Eye (tissue), 1 donor: ENCODE data around the gene PDE6A.

Source experiments
- DNase-seq: peaks from one replicate; pipeline ENCODE4 v3.0.0-alpha.2; 2015

Gene PDE6A

DNA sequence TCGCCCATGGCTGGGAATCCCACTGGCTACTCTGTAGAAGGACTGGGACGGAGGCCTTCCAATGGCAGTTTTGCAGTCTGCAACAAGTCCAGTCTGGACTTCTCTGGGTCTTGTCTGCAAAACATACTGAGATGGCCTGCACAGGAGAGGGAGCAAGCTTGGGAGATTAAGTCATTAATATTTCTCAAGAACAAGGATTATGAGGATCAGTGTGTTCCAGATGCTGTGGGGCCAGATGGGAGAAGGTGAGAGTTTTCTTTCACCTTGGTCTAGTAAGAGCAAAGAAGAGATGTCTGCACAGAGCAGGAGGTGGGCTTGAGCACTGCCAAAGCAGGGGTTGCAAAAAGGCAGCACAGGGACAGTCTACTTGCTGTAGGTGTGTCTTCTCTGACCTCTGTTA, at the start of gene PDE6A:
Gene PDE6A (minus strand): TSS at position 128 of the 400 bp plus-strand sequence. CDS start 120 bp downstream, at position 8.
- DNase-seq = no peak

DNA sequence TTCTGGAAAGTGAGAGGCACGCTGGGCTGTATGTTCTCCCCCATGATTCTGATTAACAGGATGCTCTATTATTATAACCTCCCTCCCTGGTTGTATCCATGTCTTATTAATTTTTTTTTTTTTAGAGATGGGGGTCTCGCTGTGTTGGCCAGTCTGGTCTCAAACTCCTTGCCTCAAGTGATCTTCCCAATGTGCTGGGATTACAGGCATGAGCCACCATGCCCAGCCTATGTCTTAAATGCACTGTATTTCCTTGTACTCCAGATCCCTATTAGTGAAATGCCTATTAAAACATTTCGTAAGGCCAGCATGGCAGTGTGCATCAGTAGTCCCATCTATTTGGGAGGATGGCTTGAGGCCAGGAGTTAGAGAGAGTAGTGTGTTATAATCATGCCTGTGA, 48.9 kb upstream of the PDE6A start:
- DNase-seq = no peak

DNA sequence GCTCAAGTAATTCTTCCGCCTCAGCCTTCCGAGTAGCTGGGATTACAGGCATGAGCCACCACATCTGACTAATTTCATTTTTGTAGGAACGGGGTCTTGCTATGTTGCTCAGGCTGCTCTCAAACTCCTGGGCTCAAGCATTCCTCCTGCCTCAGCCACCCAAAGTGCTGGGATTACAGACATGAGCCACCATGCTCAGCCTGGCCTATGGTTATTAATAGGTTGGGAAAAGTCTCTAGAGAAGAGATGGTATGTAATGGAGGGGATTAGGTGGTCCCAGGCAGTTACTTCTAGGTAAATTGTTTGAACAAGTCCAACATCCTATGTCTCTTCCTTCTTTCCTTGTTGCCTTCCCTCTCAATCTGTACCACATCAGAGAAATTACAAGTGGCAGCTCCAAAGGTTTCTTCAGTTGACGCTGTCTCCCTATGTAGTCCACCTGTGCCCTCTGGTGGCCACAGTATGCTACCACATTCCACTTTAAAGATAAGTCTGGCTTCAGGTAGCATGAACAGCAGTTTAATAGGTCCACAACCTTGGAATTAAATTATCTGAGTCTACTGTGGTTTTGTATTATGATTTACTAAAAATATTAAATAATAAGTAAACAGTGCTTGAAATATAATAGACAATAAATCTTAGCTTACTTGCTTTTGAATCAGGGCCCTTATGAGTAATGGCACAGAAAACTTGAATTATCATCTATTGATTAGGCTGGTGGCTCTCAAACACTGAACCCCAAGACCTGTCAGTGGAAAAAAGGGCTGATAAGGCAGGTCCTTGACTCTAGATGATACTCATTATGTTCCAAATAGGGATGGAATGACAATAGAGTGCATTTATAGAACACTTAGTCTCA, 46.2 kb upstream of the PDE6A start:
- DNase-seq = peak; percentile 91

DNA sequence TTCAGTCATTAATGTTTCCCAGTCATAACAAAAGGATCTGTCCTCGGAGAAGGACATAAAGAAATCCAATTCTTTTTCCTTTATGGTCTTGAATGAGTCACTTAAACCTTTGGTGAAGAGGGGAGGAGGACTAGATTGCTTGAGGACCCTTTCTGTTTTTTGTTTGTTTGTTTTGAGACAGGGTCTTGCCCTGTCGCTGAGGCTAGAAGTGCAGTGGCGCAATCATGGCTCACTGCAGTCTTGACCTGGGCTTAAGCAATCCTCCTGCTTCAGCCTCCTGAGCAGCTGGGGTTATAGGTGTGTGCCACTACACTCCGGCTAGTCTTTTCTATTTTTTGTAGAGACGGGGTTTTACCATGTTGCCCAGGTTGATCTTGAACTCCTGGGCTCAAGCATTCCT, 43.5 kb upstream of the PDE6A start:
- no peak for DNase-seq

DNA sequence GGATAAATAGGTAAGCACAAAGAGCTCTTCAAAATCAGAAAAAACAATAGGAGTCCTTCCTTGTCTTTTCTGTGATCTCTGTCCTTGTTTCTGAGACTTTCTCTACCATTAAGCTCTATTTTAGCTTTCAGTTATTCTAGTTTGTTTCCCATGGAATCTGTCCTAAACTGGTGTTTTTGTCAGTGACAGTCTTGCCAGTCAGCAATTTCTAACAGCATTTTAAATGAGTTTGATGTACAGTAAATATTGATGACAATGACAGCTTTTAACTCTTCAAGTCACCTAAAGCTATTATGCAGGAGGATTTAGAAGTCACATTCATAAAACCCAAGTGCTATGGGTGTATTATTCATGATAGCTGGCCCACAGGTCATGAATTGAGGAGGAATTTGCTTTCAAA, 37.9 kb upstream of the PDE6A start:
- no peak for DNase-seq

DNA sequence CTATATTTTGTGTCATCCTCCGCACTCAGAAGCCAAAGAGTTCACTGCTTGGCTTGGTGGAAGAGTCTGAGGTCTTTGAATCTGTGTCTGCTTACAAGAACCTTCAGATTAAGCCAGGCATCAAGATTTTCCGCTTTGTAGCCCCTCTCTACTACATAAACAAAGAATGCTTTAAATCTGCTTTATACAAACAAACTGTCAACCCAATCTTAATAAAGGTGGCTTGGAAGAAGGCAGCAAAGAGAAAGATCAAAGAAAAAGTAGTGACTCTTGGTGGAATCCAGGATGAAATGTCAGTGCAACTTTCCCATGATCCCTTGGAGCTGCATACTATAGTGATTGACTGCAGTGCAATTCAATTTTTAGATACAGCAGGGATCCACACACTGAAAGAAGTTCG, 36.6 kb upstream of the PDE6A start:
- DNase-seq = no peak

DNA sequence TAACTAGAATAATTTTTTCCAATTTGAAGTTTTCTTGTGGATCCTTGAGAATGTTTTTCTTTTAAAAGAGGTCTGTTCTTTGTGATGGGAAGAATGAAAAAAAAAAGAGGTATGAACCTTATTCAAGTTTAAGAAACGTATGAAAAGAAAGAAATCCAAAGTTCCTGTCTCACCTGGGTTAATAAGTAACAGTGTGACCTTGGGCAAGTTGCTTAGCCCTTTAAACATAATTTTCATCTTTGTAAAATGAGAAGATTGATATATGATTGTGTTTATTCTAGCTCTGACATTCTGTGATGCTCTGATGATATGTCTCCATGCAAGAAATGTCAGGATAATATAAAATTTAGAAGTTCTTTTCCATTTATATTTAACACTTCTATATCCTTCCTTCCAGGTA, 35.3 kb upstream of the PDE6A start:
- DNase-seq = no peak

DNA sequence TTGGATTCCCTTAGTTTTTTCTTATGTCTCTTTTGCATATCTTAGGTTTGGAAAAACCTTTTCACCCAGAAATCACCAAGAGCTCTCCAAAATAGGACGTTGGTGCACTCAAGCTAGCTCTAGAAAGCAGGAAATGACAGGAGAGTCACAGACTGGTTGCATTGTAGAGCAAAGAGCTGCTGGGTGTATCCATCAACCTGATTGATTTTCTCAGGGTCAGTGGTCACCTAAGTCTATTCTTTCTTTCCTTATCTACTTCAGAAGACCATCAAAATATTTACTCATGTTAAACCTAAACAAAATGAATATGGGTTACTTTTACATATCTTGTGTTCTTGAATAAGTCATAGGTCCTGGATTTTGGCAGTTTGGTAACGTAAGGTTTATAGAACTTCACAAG, 30.8 kb upstream of the PDE6A start:
- DNase-seq = no peak

DNA sequence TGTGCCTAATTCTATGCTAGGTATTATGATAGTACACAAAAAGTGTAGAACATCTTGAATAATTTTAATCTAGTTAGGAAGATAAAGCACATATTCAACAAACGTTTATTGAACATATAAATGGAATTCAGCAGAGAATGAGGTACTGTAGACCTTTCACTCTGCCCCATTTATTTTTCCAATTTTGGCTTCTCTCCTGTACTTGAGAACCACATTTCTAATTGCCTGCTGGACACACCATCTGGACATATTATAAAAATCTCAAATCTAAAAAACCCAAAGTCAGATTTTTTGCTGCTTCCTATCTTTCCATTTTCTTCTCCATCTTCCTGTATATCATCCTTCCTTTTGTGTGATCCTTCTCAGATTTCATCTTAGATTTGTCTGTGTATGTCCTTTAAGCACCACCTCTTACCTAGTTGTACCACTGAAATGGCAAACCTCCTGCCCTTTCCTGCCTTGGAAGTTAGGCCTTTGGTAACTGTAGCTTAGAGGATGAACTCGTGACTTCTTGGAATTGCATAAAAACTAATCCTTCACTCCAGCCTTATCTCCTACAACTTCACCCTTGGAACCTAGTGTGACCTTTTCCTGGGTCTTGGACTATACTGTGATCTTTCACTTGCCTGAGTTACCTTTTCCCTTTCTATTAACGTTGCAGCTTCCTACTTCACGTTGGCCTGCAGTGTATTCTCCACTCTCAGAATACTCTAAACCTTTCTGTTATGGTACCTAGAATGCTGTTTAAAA, 24.8 kb upstream of the PDE6A start:
- DNase-seq = no peak

DNA sequence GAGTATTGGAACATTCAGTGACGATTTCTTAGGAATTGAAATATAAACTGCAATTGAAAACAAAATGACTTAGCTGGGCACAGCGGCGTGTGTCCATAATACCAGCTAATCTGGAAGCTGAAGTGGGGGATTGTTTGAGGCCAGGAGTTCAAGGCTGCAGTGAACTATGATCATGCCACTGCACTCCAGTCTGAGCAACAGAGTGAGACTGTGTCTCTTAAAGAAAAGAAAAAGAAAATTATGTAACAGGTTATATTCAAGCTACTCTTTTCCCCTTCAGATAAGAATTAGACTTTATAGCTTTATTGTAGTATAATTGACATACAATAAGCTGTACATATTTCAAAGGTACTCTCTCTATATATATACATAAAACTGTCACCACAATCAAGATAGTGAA, 22.4 kb upstream of the PDE6A start:
- no peak for DNase-seq

DNA sequence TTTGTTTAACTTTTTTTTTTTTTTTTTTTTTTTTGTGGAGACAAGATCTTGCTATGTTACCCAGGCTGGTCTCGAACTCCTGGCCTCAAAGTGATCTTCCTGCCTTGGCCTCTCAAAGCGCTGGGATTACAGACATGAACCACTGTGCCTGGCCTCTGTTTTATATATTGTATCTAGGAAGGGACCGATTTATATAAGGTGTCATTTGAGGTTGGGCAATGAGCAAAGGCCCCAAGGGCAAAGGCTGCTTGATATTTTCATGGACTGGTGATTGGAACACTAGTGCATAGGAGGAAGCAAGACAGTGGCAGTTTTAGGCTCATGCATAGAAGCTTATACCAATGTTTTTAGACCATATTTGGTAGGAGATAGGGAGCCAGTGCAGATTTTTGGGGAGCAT, 19.1 kb upstream of the PDE6A start:
- DNase-seq = no peak

DNA sequence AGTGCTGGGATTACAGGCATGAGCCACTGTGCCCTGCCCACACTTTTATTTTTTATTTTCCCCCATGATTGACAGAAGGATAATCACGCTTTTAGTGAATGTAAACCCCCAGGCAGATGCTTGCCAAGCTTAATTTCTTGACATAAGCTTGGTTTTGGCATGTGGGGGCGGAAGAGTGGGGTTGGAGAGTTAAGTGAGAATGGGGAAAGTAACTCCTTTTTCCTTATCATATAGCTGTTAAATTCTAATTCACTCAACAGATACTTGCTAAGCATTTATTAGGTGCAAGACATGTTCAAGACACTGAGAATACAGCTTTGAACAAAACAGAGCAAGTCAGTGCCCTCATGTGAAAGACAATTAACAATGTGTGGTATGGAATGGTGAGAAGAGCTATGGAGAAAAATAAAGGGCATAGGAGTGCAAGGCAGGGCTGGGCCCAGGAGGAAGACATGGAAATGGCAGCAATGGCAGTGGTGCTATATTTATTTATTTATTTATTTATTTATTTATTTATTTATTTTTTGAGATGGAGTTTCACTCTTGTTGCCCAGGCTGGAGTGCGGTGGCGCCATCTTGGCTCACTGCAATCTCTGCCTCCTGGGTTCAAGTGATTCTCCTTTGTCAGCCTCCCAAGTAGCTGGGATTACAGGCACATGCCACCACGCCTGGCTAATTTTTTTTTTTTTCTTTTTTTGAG, 18.2 kb upstream of the PDE6A start:
- DNase-seq = no peak

DNA sequence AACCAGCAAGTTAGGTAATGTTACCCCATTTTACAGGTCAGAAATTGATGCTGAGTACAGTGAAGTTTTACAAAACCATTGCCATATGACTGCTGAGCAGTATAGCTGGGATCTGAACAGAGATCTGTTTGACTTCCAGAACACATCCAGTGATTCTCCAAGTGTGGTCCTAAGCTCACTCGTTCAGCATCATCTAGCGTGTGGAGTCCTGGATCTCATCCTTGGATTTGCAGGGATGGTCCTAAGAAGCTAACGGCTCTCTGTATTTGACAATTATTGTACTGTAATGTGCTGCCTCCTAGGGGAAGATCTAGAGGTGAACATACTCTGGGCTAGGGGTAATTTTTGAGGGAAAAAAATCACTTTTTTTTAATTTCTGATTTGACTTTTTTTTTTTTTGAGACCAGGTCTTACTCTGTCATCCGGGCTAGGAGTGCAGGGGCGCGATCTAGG, 17.4 kb upstream of the PDE6A start:
- DNase-seq = peak; percentile 57

DNA sequence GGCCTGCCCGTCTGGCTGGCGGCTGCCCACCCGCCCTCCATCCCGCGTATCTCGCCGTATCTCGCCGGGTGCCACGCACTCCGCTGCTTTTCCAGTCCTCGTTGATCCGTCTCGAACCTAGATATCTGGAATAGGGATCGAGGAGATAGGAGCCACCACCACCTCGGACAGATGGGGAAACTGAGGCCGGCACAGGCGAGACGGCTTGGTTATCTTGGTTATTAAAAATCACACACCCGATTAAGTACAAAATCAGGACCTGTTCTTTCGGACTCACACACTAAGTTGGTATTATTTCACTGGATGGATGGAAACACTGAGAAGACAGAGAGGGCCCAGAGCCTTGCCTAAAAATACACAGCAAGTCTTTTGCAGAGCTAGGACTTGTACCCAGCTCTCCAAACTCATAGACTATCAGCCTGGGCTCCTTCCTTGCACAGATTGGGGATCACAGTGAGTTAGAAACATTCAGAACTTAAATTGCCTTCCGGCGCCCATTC, 16.6 kb upstream of the PDE6A start:
- no peak for DNase-seq

DNA sequence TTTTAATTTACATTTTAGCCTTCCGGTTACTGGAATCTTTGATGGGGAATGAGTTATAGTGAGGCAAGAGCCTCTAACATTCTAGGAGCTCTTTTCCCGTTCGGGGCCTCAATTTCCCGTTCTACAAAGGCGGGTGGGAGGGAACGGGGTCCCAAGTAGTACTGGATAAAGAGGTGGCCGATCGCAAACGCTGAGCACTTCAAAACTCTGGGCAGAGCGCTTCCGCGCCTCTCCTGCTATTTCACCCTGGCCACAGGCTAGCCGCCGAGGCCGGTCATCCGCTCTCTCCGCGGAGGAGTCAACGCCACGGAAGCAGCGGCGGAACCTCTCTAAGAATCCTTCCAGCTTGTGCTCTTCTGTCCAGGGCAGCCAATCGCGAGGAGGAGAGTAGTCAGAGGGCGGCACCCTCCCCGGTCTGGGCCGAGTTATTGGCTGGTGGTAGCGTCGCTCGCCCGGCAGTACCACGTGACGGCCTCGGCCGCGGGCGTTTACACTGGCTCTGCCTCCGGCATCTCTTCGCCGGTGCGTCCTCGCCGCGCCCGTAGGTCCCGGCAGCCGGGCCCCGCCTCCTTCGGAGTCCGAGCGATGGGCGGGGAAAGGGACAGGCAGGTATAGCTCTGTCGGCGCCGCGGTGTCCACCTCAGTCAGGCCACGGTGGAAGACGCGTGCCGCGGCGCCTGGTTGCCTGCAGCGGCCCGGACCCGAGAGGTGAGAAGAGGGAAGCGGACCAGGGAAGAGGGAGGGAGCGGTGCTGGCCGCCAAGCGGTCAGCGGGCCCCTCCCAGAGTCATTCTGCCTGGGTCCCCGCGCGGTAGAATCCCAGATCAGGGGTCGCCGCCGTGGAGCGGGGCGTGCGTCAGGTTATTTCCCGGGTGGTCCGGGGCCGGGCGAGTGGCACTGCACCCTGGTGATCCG, 15.9 kb upstream of the PDE6A start, which contains the start of gene SLC26A2:
Gene SLC26A2 (plus strand): TSS at position 487 of the 914 bp plus-strand sequence. CDS start 16,895 bp downstream, outside the sequence.
- peak; percentile 98 for DNase-seq

DNA sequence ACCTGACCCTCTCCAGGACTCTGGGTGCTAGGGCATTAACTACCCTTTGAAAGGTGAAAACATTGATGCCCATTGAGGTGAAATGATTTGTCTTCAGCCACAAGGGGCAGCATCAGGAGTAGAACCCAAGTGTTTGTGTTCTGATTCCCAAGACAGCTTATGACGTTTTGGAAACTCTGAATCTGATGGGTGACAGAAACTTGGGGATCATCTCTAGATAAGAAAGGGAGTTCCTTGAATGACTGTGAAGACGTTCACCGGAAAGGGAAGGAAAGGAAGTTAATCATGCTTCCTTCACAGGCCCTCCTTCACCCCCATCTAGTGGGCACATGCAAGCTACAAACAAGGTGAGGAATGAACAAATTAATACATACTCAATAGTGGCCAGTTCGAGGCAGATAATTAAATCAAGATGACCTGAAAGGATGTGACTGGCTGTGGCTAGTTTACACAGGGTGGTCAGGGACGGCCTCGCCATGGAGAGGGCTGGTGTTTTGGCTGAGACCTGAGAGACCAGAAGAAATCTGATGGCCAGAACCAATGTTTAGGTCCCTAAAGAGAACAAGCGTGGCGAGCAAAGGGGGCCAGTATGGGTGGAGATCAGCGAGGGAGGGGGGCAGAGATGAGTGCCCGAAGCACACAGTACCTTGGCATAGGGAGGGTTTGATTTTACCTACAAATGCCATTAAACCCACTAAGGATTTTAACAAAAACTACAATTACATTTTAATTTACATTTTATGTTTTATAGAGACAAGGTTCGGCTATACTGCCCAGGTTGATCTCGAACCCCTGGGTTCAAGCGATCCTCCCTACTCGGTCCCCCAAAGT, 15.0 kb upstream of the PDE6A start:
- DNase-seq = peak; percentile 67

DNA sequence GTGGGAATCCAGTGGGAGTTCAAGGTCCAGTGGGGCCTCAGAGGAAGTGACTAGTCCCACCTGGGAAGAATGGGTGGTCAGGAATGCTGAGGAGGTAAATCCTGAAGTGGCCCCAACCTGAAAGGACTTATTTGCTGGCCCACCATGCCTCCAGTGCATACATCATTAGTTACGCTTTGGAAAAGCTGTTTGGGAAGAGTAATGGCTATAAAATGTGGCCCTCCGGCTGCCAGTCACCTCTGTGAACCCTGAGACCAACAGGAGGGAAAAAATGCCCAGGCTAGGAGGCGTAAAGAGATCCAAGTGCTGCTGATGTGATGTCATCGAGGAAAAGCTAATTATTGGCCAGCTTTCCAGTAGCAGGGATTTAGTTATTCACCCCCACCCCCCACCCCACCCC, 13.3 kb upstream of the PDE6A start:
- DNase-seq = no peak

DNA sequence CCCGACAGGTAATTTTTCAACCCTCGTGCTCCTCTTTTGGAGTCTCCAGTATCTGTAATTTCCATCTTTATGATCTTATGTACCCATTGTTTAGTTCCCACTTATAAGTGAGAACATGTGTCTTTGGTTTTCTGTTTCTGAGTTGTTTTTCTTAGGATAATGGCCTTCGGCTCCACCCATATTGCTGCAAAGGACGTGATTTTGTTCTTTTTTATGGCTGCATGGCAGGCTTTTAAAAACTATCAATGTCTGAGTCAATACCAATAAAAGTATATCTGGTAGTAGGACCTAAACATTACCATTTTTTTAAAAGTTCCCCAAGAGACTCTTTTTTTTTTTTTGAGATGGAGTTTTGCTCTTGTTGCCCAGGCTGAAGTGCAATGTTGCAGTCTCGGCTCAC, 12.1 kb upstream of the PDE6A start:
- DNase-seq = no peak

DNA sequence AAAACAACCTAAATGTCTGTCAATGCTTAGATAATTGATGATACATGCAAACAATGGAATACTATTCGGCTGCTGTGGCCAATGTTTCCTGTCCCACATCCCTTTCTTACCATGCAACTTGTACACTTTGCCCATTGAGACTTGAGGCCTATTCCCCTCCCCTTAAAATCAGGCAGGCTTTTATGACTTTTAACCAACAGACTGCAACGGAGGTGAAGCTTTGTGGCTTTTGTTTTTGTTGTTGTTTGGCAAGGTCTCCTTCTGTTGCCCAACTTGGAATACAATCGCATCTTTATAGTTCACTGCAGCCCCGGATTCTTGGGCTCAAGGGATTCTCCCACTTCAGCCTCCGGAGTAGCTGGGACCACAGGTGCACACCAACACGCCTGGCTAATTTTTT, 10.2 kb upstream of the PDE6A start:
- DNase-seq = no peak

DNA sequence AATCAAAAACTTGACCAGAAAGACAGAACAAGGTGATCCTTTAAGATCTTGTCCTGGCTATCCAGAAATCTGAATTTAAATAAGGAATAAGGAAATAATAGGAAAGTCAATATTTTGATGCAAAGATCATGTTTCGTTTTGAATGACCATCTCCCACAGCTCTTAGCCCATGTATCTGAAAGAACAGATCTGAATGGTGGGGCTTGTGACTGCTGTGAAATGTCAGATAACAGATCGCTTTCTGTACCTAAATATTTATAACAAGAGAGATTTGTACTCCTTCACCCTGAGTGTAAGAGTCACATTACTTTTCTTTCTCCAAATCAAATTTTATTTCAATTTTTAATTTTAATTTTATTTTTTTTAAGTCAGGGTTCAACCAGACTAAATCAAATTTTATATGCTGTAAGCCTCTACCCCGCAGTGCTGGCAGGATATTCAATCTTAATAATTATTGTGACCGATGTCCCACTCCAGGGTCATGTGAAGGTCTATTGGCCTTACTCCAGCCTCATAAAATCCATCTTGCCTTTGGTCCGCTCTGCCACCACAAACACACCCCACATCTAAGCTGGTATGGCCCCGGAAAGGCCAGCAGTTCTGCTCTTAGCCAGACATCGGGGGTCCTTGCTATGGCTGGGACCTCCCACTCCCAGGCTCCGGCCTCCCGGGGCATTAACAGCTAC, 9.0 kb upstream of the PDE6A start:
- no peak for DNase-seq
